Activated CD8-positive, alpha-beta T cell treated with anti-CD3 and anti-CD28 coated beads for 36 hours (primary cell): Measurements from ENCODE around the gene PBLD. TPM values are rescaled to one million over a fixed set of nuclear protein-coding genes. Genes with fewer than 3 reads are reported as not detected.

ENCODE experiments used
- ATAC-seq: fragments of 200-7000 bp; cut with Tn5 transposase; one replicate; pipeline ENCODE4 v1.10.0; 2021; ENCODE audit warnings: mild to moderate bottlenecking, moderate library complexity
- CTCF ChIA-PET: fragments of 350-600 bp; sonication (Branson Sonifier 250); formaldehyde crosslinking; loops from one replicate; lab custom pipeline; 2021; ENCODE audit warnings: antibody characterized with exemption; lab: Charles Lee
- POLR2A ChIA-PET: fragments of 350-600 bp; sonication (Branson Sonifier 250); formaldehyde crosslinking; loops from one replicate; lab custom pipeline; 2021; ENCODE audit warnings: antibody characterized with exemption; lab: Charles Lee
- DNase-seq: peaks from one replicate; pipeline ENCODE4 v3.0.0-alpha.2; 2020
- H3K27ac Mint-ChIP-seq: one replicate; pipeline ENCODE4 v1.8.0; 2021; ENCODE audit warnings: mild to moderate bottlenecking, mixed read lengths
- H3K27me3 Mint-ChIP-seq: one replicate; pipeline ENCODE4 v1.8.0; 2021; ENCODE audit warnings: mixed read lengths
- H3K36me3 Mint-ChIP-seq: one replicate; pipeline ENCODE4 v1.8.0; 2021; ENCODE audit warnings: low read depth, mixed read lengths
- H3K4me1 Mint-ChIP-seq: one replicate; pipeline ENCODE4 v1.8.0; 2021; ENCODE audit warnings: low read depth, mixed read lengths
- H3K4me3 Mint-ChIP-seq: one replicate; pipeline ENCODE4 v1.8.0; 2021; ENCODE audit warnings: mild to moderate bottlenecking, moderate library complexity, mixed read lengths
- H3K9me3 Mint-ChIP-seq: one replicate; pipeline ENCODE4 v1.8.0; 2021; ENCODE audit warnings: mixed read lengths
- CTCF ChIP-seq: fragments of 200-600 bp; IDR thresholded peaks from one replicate; pipeline ENCODE4 v1.8.0; 2022; ENCODE audit warnings: antibody characterized with exemption, mild to moderate bottlenecking
- intact Hi-C: fragments of 100-400 bp; cut with micrococcal nuclease; formaldehyde crosslinking; loops from one replicate; pipeline ENCODE4 v1.10.0; 2022
- total RNA-seq, 2 experiments: library from RNA; stranded (reverse); gene quantifications; one replicate each; pipeline ENCODE4 v1.2.3, GENCODE V29; 2021

The PBLD gene
- total RNA-seq, 2 experiments from 2014 or later = 0.77 to 0.85 TPM

GRCh38 chr10:68303849-68304412 lies 28.8 kb downstream of the PBLD start:
- H3K27ac Mint-ChIP-seq = no peak overlapping the region
- no peaks in the 10 kb centered on the region for H3K36me3 Mint-ChIP-seq
- TF ChIP-seq CTCF = no peak
- no peaks in the 10 kb centered on the region for H3K9me3 Mint-ChIP-seq
- ChIA-PET POLR2A (no interaction called here), CTCF (interaction anchor here (1.5 to 6.8 kb wide), 2 partner anchors 92 to 449 kb away, joined by 5 to 134 read pairs; no protein-coding TSS in a partner anchor)
- no peaks in the 10 kb centered on the region for H3K27me3 Mint-ChIP-seq
- H3K4me1 Mint-ChIP-seq = no peaks in the 10 kb centered on the region
- intact Hi-C loops = loop anchor here (5.0 to 10.0 kb wide), 2 partner anchors 92 to 449 kb away; no protein-coding TSS in a partner anchor
- no peak overlapping the region for H3K4me3 Mint-ChIP-seq
- DNase-seq (no peak), ATAC-seq (no peak)

DNA sequence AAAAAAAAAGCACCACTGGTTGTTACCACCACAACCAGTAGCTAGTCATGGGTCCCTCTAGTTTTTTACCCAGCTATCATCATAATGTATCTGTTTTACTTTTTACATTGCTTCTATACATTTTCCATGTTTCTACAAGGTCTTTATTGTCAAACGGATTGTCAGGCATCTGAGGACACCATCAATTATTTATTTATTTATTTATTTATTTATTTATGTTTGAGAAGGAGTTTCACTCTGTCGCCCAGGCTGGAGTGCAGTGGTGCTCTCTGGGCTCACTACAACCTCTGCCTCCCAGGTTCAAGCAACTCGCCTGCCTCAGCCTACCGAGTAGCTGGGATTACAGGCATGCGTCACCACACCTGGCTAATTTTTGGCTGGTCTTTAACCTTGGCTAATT lies 29.9 kb downstream of the PBLD start:
- TF ChIP-seq CTCF = no peak
- Mint-ChIP-seq H3K36me3 (no peaks in the 10 kb centered on the region), H3K4me3 (no peak overlapping the region), H3K27ac (no peak overlapping the region), H3K9me3 (no peaks in the 10 kb centered on the region), H3K27me3 (no peaks in the 10 kb centered on the region), H3K4me1 (no peaks in the 10 kb centered on the region)
- intact Hi-C loops = loop anchor here (5.0 to 10.0 kb wide), 2 partner anchors 91 to 448 kb away; no protein-coding TSS in a partner anchor
- POLR2A ChIA-PET = no interaction called here
- DNase-seq (no peak), ATAC-seq (no peak)
- CTCF ChIA-PET = interaction anchor here (0.8 to 6.8 kb wide), 13 partner anchors 10 to 523 kb away, joined by 3 to 134 read pairs (median 5); partner anchors contain the start of gene ATOH7

GRCh38 chr10:68302503-68302823 lies 30.3 kb downstream of the PBLD start:
- no peak overlapping the region for H3K27ac Mint-ChIP-seq
- H3K4me3 Mint-ChIP-seq = no peak overlapping the region
- POLR2A ChIA-PET = no interaction called here
- H3K4me1 Mint-ChIP-seq = no peaks in the 10 kb centered on the region
- intact Hi-C loops = loop anchor here (5.0 to 10.0 kb wide), 2 partner anchors 90 to 448 kb away; no protein-coding TSS in a partner anchor
- H3K36me3 Mint-ChIP-seq = no peaks in the 10 kb centered on the region
- H3K9me3 Mint-ChIP-seq = no peaks in the 10 kb centered on the region
- no peak for TF ChIP-seq CTCF
- ATAC-seq (no peak), DNase-seq (no peak)
- H3K27me3 Mint-ChIP-seq = no peaks in the 10 kb centered on the region
- CTCF ChIA-PET = interaction anchor here (0.8 to 6.8 kb wide), 26 partner anchors 8 to 523 kb away, joined by 3 to 134 read pairs (median 5); partner anchors contain the start of genes ATOH7 and RUFY2

GRCh38 chr10:68301790-68302502 lies 30.8 kb downstream of the PBLD start:
- H3K27ac Mint-ChIP-seq = no peak overlapping the region
- ATAC-seq = peak; percentile 53
- intact Hi-C loops = loop anchor here (5.0 to 10.0 kb wide), 2 partner anchors 90 to 447 kb away; no protein-coding TSS in a partner anchor

More at GRCh38 chr10:68301790-68302502, 30.8 kb downstream of the PBLD start:
- ChIA-PET CTCF (interaction anchor here (0.6 to 6.8 kb wide), 48 partner anchors 8 to 522 kb away, joined by 3 to 134 read pairs (median 4); partner anchors contain the start of genes ATOH7, HNRNPH3 and RUFY2), POLR2A (interaction anchor here (1.0 kb wide), 1 partner anchor 62 kb away, joined by 3 read pairs; no protein-coding TSS in a partner anchor)
- no peaks in the 10 kb centered on the region for H3K9me3 Mint-ChIP-seq
- no peak for DNase-seq
- peak; percentile 70 for TF ChIP-seq CTCF
- H3K4me3 Mint-ChIP-seq = no peak overlapping the region
- H3K4me1 Mint-ChIP-seq = no peaks in the 10 kb centered on the region
- no peaks in the 10 kb centered on the region for H3K36me3 Mint-ChIP-seq
- no peaks in the 10 kb centered on the region for H3K27me3 Mint-ChIP-seq
